ENCODE results near the gene FAM9A. TPM values are rescaled to one million over a fixed set of nuclear protein-coding genes. Genes with fewer than 3 reads are reported as not detected.
"Not testable (repeated sequence)": the region's sequence is repeated elsewhere in the genome, so short reads cannot be mapped to it uniquely, and the experiment has no call there.

FAM9A gene
- total and polyA plus RNA-seq, 2 of the 4 experiments (the other 2 are of a cell fraction) = not detected

- H3K27ac ChIP-seq (ENCODE audit: insufficient read depth, low read length); H3K9me1 ChIP-seq (ENCODE audit: insufficient read depth, low read length); H3K4me1 ChIP-seq (ENCODE audit: control insufficient read depth, insufficient read depth, low read length); H3K4me2 ChIP-seq (ENCODE audit: low read depth, low read length); H3K4ac ChIP-seq (ENCODE audit: low read depth, low read length); H2AK9ac ChIP-seq (replicated peaks; ENCODE audit: low read depth, low read length, poor library complexity); H2BK120ac ChIP-seq (ENCODE audit: low read depth, low read length); in situ Hi-C loops (cut with MboI; ENCODE audit: low sequenced_read_pairs); H3K27me3 ChIP-seq (ENCODE audit: control insufficient read depth, insufficient read depth, low read length); H4K91ac ChIP-seq (ENCODE audit: insufficient read depth, low read depth, low read length); CTCF ChIA-PET; intact Hi-C loops (cut with micrococcal nuclease); H3K14ac ChIP-seq (replicated peaks; ENCODE audit: low read depth, low read length); dilution Hi-C loops (cut with HindIII; ENCODE audit: low sequenced_read_pairs, unreplicated experiment); H4K5ac ChIP-seq (ENCODE audit: low read depth, low read length); H3K79me1 ChIP-seq (ENCODE audit: low read depth in 1 of 2, low read length in 2 of 2); DNase-seq; H2BK5ac ChIP-seq (ENCODE audit: low read depth, low read length, poor library complexity, severe bottlenecking); H2BK20ac ChIP-seq (ENCODE audit: low read depth, low read length); H3K9me3 ChIP-seq (ENCODE audit: control insufficient read depth, insufficient read depth, low read length); ATAC-seq (ENCODE audit: low read depth); H3K4me3 ChIP-seq (ENCODE audit: insufficient read depth, low read depth, low read length); BruUV-seq (replicated peaks); H2AFZ ChIP-seq (replicated peaks; ENCODE audit: low read length, poor library complexity); H3K9ac ChIP-seq (ENCODE audit: low read depth, low read length); H4K8ac ChIP-seq (ENCODE audit: low read depth in 2 of 2, low read length in 2 of 2); H2BK15ac ChIP-seq (ENCODE audit: low read depth, low read length); H4K20me1 ChIP-seq (ENCODE audit: insufficient read depth, low read length); H2AK5ac ChIP-seq (ENCODE audit: low read depth, low read length); H3K36me3 ChIP-seq (ENCODE audit: control insufficient read depth, insufficient read depth, low read length); H3K56ac ChIP-seq (ENCODE audit: extremely low read depth, insufficient read depth, low read length); H3K18ac ChIP-seq (ENCODE audit: low read depth, low read length); H3K23ac ChIP-seq (ENCODE audit: low read depth, low read length); POLR2A ChIA-PET (ENCODE audit: unreplicated experiment): not testable (repeated sequence)
- no CpG with 5 or more reads among the region's 1 CpG for WGBS, 2 experiments (ENCODE audit: extremely low coverage in 2 of 2, insufficient read length in 1 of 2)
These were observed 14.1 kb downstream of the FAM9A start for GRCh38 chrX:8787119-8787518.
